Retinal pigment epithelial cell (primary cell): ENCODE results near the gene ECHS1.

Experiments used
- DNase-seq: peaks from one replicate; pipeline ENCODE4 v3.0.0-alpha.2; 2010; ENCODE audit warnings: low read depth
- H3K4me3 ChIP-seq: 2 replicates; pipeline ENCODE4 v1.5.1; 2011; ENCODE audit warnings: mild to moderate bottlenecking, low read length, control low read depth, moderate library complexity
- TF ChIP-seq, protein P1 (sequence below): conservative IDR thresholded peaks from 2 replicates; pipeline ENCODE4 v1.5.1; 2011; ENCODE audit warnings: low read depth, low read length, control low read depth, inconsistent platforms

Gene ECHS1

DNA sequence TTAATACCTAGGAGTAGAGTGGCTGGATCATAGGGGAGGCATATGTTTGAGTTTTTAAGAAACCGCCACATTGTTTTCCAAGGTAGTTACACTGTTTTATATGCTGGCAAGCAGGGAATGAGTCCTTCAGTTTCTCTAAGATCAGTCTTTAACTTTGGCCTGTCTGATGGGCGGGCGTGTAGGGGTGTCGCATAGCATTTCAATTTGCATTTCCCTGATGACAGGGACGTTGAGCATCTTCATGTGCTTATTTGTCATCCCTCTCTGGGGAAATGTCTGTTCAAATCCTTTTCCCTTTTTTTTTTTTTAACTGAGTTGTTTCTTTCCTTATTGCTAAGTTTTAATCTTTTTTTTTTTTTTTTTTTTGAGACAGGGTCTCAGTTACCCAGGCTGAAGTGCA, 30.6 kb upstream of the ECHS1 start:
- TF ChIP-seq, protein P1, sequence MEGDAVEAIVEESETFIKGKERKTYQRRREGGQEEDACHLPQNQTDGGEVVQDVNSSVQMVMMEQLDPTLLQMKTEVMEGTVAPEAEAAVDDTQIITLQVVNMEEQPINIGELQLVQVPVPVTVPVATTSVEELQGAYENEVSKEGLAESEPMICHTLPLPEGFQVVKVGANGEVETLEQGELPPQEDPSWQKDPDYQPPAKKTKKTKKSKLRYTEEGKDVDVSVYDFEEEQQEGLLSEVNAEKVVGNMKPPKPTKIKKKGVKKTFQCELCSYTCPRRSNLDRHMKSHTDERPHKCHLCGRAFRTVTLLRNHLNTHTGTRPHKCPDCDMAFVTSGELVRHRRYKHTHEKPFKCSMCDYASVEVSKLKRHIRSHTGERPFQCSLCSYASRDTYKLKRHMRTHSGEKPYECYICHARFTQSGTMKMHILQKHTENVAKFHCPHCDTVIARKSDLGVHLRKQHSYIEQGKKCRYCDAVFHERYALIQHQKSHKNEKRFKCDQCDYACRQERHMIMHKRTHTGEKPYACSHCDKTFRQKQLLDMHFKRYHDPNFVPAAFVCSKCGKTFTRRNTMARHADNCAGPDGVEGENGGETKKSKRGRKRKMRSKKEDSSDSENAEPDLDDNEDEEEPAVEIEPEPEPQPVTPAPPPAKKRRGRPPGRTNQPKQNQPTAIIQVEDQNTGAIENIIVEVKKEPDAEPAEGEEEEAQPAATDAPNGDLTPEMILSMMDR = no peak
- no peak for DNase-seq

GRCh38 chr10:133403359-133403758, 30.2 kb upstream of the ECHS1 start:
- H3K4me3 ChIP-seq = no peak overlapping the region
- TF ChIP-seq, protein P1 = no peak
- DNase-seq = no peak

More for the DNA sequence above, 30.6 kb upstream of the ECHS1 start:
- no peak overlapping the region for H3K4me3 ChIP-seq

GRCh38 chr10:133401981-133402725, 29.0 kb upstream of the ECHS1 start:
- no peak for DNase-seq
- no peak overlapping the region for H3K4me3 ChIP-seq
- TF ChIP-seq, protein P1 = no peak

DNA sequence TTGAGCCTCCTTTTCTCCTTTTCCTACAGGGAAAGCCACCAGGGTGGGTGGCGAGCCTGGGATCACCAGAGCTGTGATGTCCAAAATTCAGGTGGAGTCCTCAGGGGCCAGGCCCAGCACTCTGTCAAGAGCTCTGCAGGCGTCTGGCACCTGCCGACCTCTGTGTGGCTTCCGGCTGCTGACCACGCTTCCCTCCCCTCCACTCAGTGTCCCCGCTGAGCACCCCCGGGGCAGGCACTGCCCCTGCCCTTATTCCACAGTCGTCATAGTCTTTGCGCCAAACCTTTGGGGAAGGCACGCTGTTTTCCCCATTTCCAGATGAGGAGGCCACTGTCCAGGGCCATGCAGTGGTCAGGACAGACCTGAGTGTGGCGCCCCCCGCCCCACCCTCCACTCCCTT, 28.3 kb upstream of the ECHS1 start:
- DNase-seq = no peak
- no peak overlapping the region for H3K4me3 ChIP-seq
- TF ChIP-seq, protein P1 = no peak

- no peak overlapping the region for H3K4me3 ChIP-seq
- DNase-seq = no peak
- TF ChIP-seq, protein P1 = no peak
Measured at GRCh38 chr10:133400624-133401424, 27.7 kb upstream of the ECHS1 start.

- TF ChIP-seq, protein P1 = no peak
- DNase-seq = no peak
- no peak overlapping the region for H3K4me3 ChIP-seq
Measured at GRCh38 chr10:133399123-133399601, 26.0 kb upstream of the ECHS1 start.

- no peak for DNase-seq
- TF ChIP-seq, protein P1 = no peak
- no peak overlapping the region for H3K4me3 ChIP-seq
Measured at GRCh38 chr10:133397938-133398337, 24.8 kb upstream of the ECHS1 start.
